ENCODE results near the gene SSBP1.
"Not testable (repeated sequence)": the region's sequence is repeated elsewhere in the genome, so short reads cannot be mapped to it uniquely, and the experiment has no call there.

The SSBP1 gene

GRCh38 chr7:141709749-141710148, 28.4 kb upstream of the SSBP1 start:
- no peak for DNase-seq

GRCh38 chr7:141710301-141710700, 27.9 kb upstream of the SSBP1 start:
- DNase-seq = no peak

GRCh38 chr7:141712603-141713255, 25.4 kb upstream of the SSBP1 start:
- DNase-seq = no peak

- no peak for DNase-seq
Observed at GRCh38 chr7:141713890-141714289, 24.3 kb upstream of the SSBP1 start.

- DNase-seq = no peak
Observed at GRCh38 chr7:141714571-141714970, 23.6 kb upstream of the SSBP1 start.

DNA sequence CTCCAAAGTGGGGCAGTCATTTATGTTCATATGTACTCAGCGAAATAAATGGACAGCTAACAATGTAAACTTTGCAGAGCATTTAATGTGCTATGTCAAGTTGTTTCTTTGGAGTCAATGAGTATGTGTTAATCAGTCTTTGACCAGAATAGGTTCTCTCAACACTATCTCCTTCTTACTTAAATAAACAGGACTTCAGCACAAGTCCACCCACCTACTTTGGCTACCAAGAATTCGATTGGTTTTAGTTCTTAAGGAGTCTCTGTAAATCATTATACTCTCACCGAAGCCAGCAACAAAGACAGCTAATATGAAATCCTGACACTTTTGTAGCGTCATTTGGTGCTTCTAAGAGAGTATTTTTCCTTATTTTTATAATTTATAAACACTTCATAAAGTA, 23.1 kb upstream of the SSBP1 start:
- no peak for DNase-seq

GRCh38 chr7:141715794-141716689, 22.1 kb upstream of the SSBP1 start:
- DNase-seq = no peak

GRCh38 chr7:141717450-141717849, 20.7 kb upstream of the SSBP1 start:
- DNase-seq = no peak

GRCh38 chr7:141722529-141722928, 15.6 kb upstream of the SSBP1 start:
- no peak for DNase-seq

GRCh38 chr7:141729020-141729419, 9.1 kb upstream of the SSBP1 start:
- no peak for DNase-seq

- DNase-seq = no peak
Observed at GRCh38 chr7:141731476-141732149, 6.5 kb upstream of the SSBP1 start.

- peak; percentile 10 for DNase-seq
Observed at GRCh38 chr7:141737118-141737835, 881 bp upstream of the SSBP1 start.

DNA sequence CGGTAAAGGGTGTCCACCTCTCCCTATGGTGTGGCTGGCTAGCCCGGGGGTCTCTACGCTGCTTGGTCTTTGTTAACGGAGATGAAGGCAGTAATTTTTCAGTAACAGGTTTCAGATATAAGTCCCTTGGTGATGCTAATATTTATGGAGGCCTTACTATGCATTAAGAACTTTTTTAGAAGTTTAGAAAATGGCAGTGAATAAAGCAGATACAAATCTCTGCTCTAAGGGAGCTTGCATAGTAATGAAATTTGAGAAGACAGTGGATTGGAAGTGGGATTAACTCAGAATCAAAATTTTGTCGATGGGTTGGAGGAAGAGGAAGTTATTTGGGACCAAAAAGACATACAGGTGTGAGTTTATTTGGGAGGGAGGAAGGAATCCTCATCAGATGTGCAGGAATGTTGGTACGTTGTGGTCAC, 445 bp downstream of the SSBP1 start:
- no peak for DNase-seq

DNA sequence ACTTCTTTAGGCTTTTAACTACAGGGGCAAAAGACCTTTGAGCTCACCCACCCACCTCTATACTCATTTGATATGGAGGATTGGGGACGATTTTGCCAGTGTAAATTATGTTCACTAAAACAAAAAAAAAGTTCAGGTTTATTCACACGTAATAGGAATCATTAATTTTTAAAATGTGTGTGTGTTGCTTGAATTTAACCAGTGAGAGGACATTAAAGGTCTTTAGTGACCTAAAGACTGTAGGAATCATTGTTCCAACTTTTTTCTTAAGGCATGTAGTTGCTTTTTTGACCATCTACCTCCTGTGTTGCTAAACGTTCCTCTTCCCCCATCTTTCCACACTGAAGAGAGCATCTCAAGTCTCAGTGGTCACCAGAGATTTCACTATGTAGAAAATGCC, 1.1 kb downstream of the SSBP1 start:
- no peak for DNase-seq

- no peak for DNase-seq
Observed at GRCh38 chr7:141742229-141742628, 4.1 kb downstream of the SSBP1 start.

GRCh38 chr7:141744131-141744530, 6.0 kb downstream of the SSBP1 start:
- no peak for DNase-seq

DNA sequence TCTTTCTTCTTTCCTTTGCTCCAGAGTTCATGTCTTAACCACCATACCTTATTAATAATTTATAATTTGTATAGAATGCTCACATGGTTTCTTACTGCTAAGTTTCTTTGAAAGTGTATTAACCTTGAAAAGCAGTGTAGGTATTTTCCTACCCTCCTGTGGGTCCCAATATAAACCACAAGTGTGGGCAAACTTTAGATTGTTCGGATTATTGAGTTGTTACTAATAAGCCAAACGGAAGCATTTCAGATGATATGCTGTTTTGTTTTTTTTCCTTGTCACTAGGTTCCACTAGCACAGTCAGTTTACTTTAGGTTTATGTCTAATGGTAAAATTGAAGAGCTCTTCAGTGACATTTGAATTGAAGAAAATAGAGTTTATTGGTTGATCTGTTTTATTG, 10.2 kb downstream of the SSBP1 start:
- DNase-seq = no peak

GRCh38 chr7:141751904-141752303, 13.7 kb downstream of the SSBP1 start:
- not testable (repeated sequence) for DNase-seq

GRCh38 chr7:141752634-141753033, 14.5 kb downstream of the SSBP1 start:
- no peak for DNase-seq

GRCh38 chr7:141754939-141755338, 16.8 kb downstream of the SSBP1 start:
- DNase-seq = peak; percentile 4

- no peak for DNase-seq
Observed at GRCh38 chr7:141763797-141764196, 25.6 kb downstream of the SSBP1 start, which contains the start of gene TAS2R3. TAS2R3 (plus strand) TSS chr7:141764097; CDS start chr7:141764159, 62 bp downstream.

- DNase-seq = not testable (repeated sequence)
Observed at GRCh38 chr7:141770083-141770583, 32.0 kb downstream of the SSBP1 start.

DNA sequence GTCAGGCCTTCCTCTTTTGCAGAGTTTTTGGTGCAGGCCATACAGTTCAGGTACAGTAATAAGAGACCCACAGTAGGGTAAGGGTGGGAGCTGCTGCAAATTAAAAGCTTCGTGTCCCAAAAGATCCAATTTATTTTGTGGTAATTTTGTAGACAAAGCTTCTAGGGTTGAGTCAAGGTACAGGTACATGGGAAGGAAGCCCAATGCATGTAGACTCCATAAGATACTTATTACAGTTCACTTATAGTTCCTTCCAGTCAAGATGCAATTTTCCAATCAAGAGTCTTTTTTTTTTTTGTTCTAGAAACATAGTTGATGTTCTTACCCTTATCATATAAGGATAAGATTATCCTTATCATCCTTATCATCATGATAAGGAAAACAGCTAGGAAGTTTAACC, 38.2 kb downstream of the SSBP1 start, which contains the start of gene TAS2R4:
Gene TAS2R4 (plus strand): TSS at position 301 of the 400 bp plus-strand sequence. CDS start 1,815 bp downstream, outside the sequence.
- DNase-seq = no peak

Measured in MV-4-11 (cell line).